ENCODE measurements around the gene KSR1.

- TF ChIP-seq CTCF (IDR thresholded peaks at IDR 0.05) (no peak), POLR2A (IDR thresholded peaks at IDR 0.05) (no peak)
Observed at GRCh38 chr17:27417596-27418365, 38.5 kb upstream of the KSR1 start.

Data from testis (tissue), 2 donors.